D341Med (cell line): ENCODE measurements around the gene STX11.
"Not testable (repeated sequence)": the region's sequence is repeated elsewhere in the genome, so short reads cannot be mapped to it uniquely, and the experiment has no call there.

Experiments used
- DNase-seq: peaks from one replicate; pipeline ENCODE4 v3.0.0; 2012; ENCODE audit warnings: low spot score

Gene STX11

DNA sequence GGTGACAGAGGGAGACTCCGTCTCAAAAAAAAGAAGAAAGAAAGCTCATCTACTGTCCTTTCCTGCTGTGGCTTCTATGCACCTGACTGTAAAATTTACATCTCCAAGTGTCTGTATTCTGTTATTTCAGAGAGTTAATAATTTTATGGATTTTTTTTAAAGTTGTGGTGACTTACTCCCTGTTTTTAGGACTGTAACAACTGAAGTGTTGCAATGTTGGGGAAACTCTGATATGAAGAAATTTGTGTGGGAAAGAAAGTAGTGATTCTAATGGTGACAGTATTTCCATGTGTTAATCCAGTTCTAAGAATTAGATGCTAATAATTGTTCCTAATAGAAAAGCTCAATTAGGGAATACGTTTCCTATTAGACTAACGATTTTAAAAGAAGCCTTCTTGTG, 27.4 kb downstream of the STX11 start:
- DNase-seq, result no peak

DNA sequence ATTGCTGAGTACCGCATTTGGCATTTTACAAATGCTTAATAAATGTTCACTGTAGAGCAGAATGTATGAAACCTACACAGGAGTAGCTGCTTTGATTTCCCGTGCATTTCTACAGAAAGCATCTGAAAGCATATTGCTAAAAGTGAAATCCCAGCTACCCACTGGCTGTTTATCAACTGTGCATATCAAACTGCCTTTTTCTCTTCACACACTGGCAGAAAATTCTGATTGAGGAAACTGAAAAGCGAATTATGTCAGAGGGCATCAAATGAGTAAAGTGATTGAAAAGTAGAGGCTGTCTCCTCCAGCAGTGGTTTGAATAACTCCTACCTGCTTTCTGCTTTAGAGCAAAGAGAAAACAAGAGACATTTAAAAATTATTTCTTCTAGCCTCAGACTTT, 28.0 kb downstream of the STX11 start:
- no peak for DNase-seq

DNA sequence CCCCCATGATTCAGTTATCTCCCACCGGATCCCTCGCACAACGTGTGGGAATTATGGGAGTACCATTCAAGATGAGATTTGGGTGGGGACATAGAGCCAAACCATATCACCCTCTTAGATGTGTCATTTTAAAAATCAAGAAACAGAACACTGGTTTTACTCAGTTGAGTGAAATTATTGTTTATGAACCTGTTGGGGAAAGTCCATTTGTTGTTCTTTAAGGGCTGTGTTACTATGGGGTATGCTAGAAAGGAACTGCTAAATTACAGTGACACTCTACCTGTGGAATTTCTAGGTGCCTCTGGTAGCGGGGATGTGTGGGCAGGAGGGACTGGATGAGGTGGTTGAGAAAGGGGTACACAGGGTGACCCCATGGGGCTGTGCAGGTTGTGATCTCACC, 28.9 kb downstream of the STX11 start:
- DNase-seq, result no peak

DNA sequence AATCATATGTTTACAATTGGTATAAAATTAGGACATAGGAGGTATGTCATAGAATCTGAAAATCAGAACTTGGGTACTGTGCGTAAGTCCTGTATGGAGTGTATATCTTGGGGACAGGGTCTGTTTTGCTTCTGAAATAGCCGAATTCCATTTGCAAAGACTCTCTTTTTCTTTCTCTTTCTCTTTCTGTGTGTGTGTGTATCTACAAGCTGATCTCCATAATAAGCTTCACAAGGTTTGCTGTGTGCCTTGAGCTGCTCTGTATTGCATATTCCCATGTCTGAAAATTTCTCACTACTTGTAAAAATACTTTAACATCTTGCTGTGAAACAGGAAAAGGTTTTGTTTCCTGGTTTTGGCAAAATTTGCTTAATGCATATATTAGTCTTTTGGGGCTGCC, 29.5 kb downstream of the STX11 start:
- no peak for DNase-seq

DNA sequence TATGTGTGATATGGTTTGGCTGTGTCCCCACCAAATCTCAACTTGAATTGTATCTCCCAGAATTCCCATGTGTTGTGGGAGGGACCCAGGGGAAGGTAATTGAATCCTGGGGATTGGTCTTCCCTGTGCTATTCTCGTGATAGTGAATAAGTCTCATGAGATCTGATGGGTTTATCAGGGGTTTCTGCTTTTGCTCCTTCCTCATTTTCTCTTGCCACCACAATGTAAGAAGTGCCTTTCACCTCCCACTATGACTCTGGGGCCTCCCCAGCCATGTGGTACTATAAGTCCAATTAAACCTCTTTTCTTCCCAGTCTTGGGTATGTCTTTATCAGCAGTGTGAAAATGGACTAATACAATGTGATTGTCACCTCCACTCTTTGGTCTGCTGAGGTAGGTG, 30.0 kb downstream of the STX11 start:
- DNase-seq, result not testable (repeated sequence)

DNA sequence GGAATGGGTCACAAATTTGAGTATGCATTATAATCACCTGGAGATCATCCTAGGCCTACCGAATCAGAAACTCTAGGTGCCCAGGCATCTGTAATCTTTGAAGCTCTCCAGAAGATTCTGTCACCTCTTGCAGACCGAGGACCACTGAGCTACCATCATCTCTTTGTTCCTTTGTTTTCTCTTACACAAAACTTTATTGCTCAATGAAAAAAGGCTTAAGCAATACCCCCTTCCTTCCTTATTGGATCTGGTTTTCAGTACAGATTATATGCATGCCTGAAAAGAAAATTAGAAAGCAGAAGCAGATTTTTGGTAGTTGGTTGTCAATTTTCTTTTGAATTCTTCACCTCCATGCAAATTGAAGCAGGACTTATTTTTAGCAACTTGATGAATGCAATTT, 31.3 kb downstream of the STX11 start:
- no peak for DNase-seq

DNA sequence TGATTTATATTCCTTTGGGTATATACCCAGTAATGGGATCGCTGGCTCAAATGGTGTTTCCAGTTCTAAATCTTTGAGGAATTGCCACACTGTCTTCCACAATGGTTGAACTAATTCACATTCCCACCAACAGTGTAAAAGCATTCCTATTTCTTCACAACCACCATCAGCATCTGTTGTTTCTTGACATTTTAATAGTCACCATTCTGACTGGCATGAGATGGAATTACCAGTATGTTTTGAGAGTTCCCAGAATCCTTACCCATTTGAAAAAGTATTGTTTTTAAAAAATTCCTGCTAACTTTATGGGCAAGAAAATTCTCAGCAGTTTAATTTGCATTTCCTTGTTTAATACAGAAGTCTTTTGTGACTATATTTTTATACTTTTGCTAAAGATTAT, 33.9 kb downstream of the STX11 start:
- not testable (repeated sequence) for DNase-seq

DNA sequence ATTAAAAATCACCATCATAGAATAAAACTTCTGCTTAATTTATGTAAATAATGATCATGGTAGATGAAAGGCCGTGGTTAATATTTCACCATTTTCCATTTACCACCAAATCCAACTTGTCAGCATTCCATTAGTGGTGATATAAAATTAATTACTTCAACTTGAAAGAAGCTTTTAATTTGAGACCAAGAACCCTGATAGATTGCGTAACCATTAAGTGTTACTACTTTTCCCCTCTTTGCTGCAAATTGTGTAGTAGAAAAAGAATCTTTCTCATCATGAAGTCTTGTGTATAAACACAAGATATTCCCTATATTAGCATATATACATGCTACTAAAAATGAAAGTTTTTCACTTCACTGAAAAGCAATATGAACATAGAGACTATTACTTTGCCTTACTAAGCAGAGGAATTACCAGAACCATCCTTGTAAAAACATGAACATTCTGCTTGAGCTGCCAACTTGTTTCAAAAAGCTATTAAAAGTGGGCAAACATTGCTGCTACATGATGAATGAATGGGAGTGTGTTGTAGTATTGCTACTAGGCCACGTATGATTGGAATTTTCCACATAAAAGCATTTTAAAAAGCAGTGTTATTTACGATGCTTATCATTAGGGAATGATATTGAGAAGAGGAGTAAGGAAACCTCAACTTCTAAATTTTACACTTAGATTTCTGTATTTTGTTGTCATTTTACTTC, 35.0 kb downstream of the STX11 start:
- DNase-seq, result no peak

DNA sequence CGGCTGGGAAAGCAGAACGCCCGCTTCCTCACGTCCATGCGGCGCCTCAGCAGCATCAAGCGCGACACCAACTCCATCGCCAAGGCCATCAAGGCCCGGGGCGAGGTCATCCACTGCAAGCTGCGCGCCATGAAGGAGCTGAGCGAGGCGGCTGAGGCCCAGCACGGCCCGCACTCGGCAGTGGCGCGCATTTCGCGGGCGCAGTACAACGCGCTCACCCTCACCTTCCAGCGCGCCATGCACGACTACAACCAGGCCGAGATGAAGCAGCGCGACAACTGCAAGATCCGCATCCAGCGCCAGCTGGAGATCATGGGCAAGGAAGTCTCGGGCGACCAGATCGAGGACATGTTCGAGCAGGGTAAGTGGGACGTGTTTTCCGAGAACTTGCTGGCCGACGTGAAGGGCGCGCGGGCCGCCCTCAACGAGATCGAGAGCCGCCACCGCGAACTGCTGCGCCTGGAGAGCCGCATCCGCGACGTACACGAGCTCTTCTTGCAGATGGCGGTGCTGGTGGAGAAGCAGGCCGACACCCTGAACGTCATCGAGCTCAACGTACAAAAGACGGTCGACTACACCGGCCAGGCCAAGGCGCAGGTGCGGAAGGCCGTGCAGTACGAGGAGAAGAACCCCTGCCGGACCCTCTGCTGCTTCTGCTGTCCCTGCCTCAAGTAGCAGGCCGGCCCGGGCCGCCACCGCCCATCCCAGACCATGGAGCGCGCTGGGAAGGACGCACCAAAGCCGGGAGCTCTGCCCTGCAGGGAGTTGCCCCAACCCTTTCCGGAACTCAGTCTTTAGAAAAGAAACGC, 36.7 kb downstream of the STX11 start:
- no peak for DNase-seq

DNA sequence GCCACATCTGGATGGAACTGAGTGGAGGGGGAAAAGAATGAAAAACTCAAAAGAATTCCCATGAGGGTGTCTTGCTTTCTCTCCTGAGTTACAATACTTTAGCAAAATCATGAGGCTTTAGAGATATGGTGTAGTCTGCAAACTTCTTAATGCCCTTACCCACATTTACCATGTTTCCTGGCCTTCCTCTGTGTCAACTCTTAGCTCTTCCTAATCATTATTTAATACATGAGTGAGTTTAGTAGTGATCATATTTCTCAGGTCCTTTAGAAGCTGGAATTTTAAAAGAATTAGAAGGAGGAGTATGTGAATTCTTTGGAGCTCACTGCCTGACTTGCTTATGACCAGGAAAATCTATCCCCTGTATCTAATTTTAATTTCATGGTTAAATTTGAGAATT, 39.0 kb downstream of the STX11 start:
- no peak for DNase-seq

DNA sequence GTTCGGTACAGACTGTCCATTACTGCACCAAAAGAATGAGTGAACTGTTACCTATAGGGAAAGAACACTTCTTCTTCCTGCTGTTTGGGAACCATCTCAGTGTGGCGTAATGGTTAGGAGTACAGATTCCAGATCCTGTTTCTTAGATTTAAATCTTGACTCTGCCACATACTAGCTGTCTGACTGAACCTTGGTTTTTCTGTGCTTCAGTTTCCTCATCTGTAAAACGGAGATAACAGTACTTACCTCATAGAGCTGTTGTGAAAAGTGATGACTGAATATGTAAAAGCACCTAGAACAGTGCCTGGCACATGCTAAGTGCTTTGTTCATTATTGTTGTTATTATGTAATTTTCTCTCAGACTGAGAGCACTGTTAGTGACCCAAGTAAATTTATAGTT, 39.8 kb downstream of the STX11 start:
- DNase-seq, result no peak

DNA sequence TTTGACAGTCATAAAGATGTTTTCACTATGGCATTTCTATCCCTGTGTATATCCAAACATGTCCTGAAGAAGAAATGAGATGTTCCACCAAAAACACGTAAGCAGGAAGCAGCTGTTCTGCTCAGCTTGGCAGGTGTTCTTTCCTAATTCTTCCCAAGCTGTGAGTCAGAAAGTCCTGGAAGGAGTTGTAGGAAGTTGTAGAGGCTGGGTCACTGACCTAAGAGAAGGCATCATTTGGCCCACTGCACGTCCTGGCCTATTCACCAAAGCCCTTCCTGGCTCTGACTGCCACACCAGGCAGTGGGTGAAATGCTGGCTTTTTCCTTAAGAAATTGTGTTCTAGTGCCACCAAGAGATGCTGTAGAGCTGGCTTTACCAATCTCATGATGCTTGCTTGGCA, 40.3 kb downstream of the STX11 start:
- DNase-seq, result no peak

DNA sequence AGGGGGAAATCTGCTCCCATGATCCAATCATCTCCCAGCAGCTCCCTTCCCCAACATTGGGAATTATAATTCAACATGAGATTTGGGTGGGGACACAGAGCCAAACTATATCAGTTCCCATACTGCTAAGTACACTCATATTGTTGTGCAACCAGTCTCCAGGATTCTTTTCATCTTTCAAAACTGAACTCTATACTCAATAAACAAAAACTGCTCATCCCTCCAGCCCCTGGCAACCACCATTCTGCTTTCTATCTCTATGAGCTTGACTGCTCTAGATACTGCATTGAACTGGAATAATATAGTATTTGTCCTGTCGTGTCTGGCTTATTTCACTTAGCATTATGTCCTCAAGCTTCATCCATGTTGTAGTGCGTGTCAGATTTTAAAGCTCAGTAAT, 42.9 kb downstream of the STX11 start:
- no peak for DNase-seq

DNA sequence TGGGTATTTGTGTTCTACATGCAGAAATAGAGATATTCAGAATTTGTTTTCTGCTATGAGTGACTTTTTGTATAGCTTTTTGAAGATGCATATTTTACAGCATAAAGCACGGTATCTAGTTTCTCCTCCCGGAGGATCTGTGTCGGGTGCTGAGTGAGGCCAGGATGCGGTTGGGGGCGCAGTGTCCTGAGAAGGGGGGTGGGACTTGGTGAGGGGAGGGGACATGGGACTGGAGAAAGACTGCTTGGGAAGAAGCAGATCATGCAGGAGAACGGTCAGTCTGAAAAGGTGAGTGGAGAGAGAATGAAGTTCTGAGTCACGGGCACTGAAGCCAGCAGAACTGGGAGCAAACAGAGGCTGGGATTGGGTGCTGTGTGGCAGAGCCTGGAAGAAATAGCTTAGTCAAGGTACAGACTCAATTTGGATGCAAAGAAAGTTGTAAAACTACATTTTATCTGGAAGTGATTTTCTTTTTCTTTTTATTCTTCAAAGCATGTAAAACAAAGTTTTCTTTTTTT, 44.0 kb downstream of the STX11 start:
- no peak for DNase-seq

DNA sequence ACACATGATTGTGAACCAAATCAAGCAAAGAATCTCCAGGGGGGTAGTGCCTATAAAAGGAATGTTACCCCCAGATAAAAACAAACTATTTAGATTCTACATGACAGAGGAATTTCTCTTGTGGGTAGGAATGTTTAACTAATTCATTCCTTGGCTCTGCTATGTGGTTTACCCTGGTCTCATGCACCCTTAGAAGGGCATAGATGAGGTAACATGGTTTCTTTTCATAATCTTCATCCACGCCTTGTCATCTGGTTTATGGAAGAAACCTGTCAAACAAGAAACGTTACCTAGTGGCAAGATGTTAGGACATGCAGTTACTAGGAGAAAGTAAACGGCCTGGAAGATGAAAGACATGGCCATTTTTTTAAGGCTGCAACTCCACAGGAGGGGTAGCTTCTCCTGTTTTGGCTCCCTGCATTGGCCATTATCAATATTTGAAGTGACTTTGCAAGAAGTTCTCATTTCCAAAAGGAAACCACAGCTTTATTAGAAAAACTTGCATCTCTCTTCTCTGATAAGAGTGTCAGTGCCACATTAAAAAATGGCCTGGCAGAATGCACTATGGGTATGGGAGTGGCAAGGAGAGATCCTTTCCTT, 45.5 kb downstream of the STX11 start:
- no peak for DNase-seq

DNA sequence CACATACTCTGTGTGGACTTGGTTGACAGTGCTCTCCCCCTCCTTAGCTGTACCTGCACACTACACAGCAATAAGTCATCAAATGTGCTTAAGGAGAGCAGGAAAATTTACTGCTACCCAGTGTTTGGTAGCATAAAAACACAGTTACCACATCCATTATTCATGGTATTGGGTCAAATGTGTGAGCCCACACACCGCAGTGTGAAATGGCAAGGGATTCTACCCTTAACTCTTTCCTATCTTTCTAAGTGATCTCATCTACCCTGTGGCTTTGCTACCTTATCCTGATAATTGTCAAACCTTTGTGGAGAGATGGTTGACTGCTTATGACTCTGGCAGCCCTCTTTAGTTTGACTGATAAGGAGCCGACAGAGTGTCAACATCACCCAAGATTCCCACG, 47.6 kb downstream of the STX11 start:
- DNase-seq, result no peak

DNA sequence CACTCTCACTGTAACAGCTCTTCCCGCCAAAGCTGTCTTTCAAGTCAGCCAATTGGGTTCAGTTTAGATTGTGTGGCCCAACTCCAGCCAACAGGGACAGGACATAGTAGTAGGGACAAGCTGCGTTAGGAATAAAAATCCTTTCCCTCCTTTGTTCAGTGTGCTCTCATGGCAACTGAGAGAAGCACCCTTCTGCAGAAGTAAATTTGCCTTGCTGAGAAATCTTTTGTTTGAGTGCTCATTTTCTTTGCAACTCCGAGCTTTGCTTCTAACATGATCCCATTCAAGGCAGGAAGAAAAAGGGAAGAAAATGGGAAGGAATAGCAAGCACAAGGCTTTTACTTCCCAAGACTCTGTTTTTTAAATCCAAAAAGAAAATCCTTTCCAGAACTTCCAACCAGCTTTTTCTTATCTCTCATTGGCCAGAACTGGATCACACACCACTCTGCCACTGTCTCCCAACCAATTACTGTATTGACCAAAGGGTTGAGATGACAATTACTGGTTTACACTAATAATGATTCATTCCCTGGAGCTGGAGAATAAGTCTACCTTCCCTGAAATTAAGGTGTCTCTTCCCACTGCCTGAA, 52.7 kb downstream of the STX11 start:
- no peak for DNase-seq

DNA sequence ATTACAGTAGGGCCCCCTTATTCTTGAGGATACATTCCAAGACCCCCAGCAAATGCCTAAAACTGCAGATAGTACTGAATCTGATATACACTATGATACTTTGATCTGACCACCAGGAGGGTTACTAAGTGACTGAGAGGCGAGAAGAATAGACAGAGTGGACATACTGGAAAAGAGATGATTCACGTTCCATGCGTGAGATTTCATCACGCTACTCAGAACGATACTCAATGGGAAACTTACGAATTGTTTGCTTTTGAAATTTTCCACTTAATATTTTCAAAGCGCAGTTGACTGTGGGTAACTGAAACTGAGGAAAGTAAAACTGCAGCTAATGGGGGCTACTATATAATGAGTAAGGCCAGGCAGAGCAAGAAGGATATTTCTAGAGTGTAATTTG, 60.8 kb downstream of the STX11 start:
- DNase-seq, result no peak

DNA sequence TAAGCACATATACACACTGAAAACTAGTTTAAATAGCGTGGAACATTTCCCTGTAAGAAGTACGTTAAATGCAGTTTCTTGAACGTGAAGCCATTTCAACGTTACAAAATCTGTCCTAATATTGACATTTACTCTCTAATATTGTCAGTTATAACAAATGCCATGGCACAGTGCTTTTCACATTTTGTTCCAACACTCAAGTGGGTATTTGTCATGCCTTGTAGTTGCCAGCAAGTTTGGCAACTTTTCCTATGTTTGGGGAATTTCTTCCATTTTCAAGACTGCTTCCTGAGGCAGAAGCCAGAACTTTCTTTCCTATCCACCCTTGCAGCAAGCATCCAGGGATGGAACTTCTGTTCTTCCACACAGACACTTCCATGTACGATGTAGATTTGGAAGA, 63.0 kb downstream of the STX11 start:
- no peak for DNase-seq

DNA sequence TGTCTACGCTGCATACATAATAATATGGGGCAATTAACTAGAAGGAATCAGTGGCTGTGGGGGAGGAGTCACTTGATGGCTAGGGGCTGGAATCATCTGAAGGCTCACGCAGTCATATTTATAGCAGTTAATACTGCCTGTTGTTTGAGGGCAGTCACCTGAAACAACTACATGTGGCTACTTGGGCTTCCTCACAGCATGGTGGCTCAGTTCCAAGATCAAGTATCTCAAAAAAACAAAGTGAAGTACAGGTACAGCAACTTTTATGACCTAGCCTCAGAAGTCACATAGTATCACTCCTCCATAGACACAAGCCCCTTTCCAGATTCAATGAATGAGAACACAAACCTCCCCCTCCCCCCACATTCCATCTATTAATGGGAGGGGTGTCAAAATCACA, 63.7 kb downstream of the STX11 start:
- no peak for DNase-seq

DNA sequence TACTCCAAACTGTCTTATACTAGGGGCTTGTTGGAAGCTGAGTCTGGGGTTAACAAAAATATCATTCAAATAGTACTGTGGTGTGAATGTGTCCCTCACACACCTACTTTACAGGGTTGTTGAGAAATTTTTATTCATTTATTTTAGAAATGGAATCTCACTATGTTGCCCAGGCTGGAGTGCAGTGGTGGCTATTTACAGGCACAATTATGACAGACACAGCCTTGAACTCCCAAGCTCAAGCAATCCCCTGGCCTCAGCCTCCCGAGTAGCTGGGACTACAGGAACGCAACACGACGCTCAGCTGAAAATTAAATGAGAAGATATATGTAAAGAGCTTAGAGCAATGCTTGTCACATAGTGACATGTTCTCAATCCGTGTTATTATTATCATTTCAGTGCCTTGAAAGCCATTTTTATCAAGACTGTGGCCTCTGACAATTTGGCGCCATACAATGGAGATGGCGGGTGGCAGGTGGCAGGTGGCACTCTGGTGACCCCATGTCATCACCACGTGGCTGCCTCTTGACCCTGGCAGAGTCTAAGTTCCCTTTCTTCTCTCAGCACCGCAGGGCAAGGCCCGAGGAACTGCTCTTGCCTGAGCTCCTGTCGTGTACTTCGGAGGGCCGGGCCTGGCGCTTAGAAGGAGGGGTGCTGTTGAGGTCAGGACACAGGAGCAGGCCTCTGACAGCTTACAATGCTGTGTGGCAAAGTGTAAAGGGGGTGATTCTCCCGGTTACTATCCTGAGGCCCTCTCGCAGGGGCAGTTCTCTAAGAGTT, 64.5 kb downstream of the STX11 start:
- DNase-seq, result no peak

DNA sequence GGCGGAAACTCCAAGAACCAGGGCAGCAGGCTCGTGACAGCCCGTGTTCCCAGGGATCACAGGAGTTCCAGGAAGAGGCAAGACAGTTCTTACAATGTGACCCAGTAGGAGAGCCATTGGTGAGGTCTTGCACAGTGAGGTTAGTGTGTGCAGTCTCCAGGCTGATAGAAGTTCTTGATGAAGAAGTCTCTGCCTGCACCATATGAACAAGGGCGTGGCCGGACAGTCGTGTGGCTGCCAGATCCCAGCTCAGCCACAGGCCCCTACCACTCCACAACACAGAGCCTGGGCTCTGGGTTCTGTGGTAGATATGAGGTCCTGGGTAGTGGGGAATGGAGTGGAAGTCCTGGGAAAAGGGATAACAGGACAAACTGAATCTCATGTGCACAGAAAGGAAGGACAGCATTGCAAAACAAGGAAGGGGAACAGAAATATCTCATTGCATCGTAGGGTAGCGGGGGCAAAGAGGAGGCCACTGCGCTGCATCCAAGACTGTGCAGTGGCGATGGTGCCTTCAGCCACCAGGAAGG, 65.2 kb downstream of the STX11 start:
- DNase-seq, result peak; percentile 41
